Upper lobe of right lung (tissue), 1 donor: Measurements from ENCODE around the gene PLA2G12B. TPM values are rescaled to one million over a fixed set of nuclear protein-coding genes. Genes with fewer than 3 reads are reported as not detected.

ENCODE experiments used
- ATAC-seq: fragments of 200-7000 bp; cut with Tn5 transposase; one replicate; pipeline ENCODE4 v1.9.1; 2020; ENCODE audit warnings: mild to moderate bottlenecking, moderate library complexity
- DNase-seq: peaks from one replicate; pipeline ENCODE4 v3.0.0-alpha.2; 2020
- H3K27ac ChIP-seq: fragments of 200-600 bp; one replicate; pipeline ENCODE4 v1.8.0; 2022
- H3K27me3 ChIP-seq: fragments of 200-600 bp; one replicate; pipeline ENCODE4 v1.8.0; 2022; ENCODE audit warnings: mild to moderate bottlenecking
- H3K36me3 ChIP-seq: fragments of 200-600 bp; one replicate; pipeline ENCODE4 v1.8.0; 2022
- H3K4me1 ChIP-seq: fragments of 200-600 bp; one replicate; pipeline ENCODE4 v1.8.0; 2022
- H3K4me3 ChIP-seq: fragments of 200-600 bp; one replicate; pipeline ENCODE4 v1.8.0; 2022; ENCODE audit warnings: mild to moderate bottlenecking
- H3K9me3 ChIP-seq: fragments of 200-600 bp; one replicate; pipeline ENCODE4 v1.8.0; 2022
- CTCF ChIP-seq: fragments of 200-600 bp; IDR thresholded peaks from one replicate; pipeline ENCODE4 v1.8.0; 2022; ENCODE audit warnings: antibody characterized with exemption
- intact Hi-C: fragments of 100-400 bp; cut with DNase I; formaldehyde crosslinking; loops from one replicate; pipeline ENCODE4 v1.11.0; 2022
- total RNA-seq: library from RNA; stranded (reverse); fragmentation: NEBNext Ultra II Directional; extraction: Animal tissue kit (Norgen Biotek cat#: 25700); gene quantifications from one replicate; pipeline ENCODE4 v1.2.1, GENCODE V29; 2021
- donor health status: DM: no; HTN: yes; CAD: no; lungs with severe emphysema.

The PLA2G12B gene
- total RNA-seq, 1 donor from 2014 or later, result 1.2 TPM

GRCh38 chr10:72981882-72982529 lies 27.4 kb upstream of the PLA2G12B start:
- intact Hi-C loops, result no loop called here
- H3K4me3 ChIP-seq, result no peak overlapping the region
- no peak for TF ChIP-seq CTCF
- DNase-seq (no peak), ATAC-seq (no peak)
- H3K4me1 ChIP-seq, result no peaks in the 10 kb centered on the region
- no peaks in the 10 kb centered on the region for H3K27me3 ChIP-seq
- no peaks in the 10 kb centered on the region for H3K36me3 ChIP-seq
- no peak overlapping the region for H3K27ac ChIP-seq
- H3K9me3 ChIP-seq, result peaks cover 25% of the 10 kb centered on the region

GRCh38 chr10:72981028-72981881 lies 26.6 kb upstream of the PLA2G12B start:
- TF ChIP-seq CTCF, result no peak
- Histone ChIP-seq H3K27ac (no peak overlapping the region), H3K4me3 (no peak overlapping the region), H3K36me3 (no peaks in the 10 kb centered on the region), H3K27me3 (no peaks in the 10 kb centered on the region), H3K9me3 (peaks cover 32% of the 10 kb centered on the region), H3K4me1 (no peaks in the 10 kb centered on the region)
- intact Hi-C loops, result no loop called here
- DNase-seq, result no peak
- peak; percentile 27 for ATAC-seq

GRCh38 chr10:72980348-72980747 lies 25.7 kb upstream of the PLA2G12B start:
- peaks cover 37% of the 10 kb centered on the region for H3K9me3 ChIP-seq
- H3K4me1 ChIP-seq, result no peaks in the 10 kb centered on the region
- DNase-seq (no peak), ATAC-seq (no peak)
- H3K4me3 ChIP-seq, result no peak overlapping the region
- no peak overlapping the region for H3K27ac ChIP-seq
- H3K36me3 ChIP-seq, result no peaks in the 10 kb centered on the region
- no peak for TF ChIP-seq CTCF
- intact Hi-C loops, result no loop called here
- no peaks in the 10 kb centered on the region for H3K27me3 ChIP-seq

- no peaks in the 10 kb centered on the region for H3K4me1 ChIP-seq
- no peak overlapping the region for H3K4me3 ChIP-seq
- TF ChIP-seq CTCF, result no peak
- H3K27me3 ChIP-seq, result no peaks in the 10 kb centered on the region
- DNase-seq, result no peak
- no peak for ATAC-seq
- H3K27ac ChIP-seq, result no peak overlapping the region
- H3K36me3 ChIP-seq, result no peaks in the 10 kb centered on the region
- peaks cover 37% of the 10 kb centered on the region for H3K9me3 ChIP-seq
- intact Hi-C loops, result no loop called here
These were observed 25.1 kb upstream of the PLA2G12B start for GRCh38 chr10:72979709-72980108.

- TF ChIP-seq CTCF, result no peak
- no peaks in the 10 kb centered on the region for H3K36me3 ChIP-seq
- ATAC-seq (no peak), DNase-seq (no peak)
- intact Hi-C loops, result no loop called here
- H3K27me3 ChIP-seq, result no peaks in the 10 kb centered on the region
- no peak overlapping the region for H3K27ac ChIP-seq
- H3K4me1 ChIP-seq, result no peaks in the 10 kb centered on the region
- peaks cover 37% of the 10 kb centered on the region for H3K9me3 ChIP-seq
- no peak overlapping the region for H3K4me3 ChIP-seq
These were observed 22.3 kb upstream of the PLA2G12B start for GRCh38 chr10:72976886-72977285.
